Activated CD4-positive, alpha-beta memory T cell treated with anti-CD3 and anti-CD28 coated beads, Interleukin-2, amount 10 ng/mL, durations not matched to agents 7 days and 5 days (primary cell): ENCODE results near the gene CC2D1A. TPM values are rescaled to one million over a fixed set of nuclear protein-coding genes. Genes with fewer than 3 reads are reported as not detected.
"Not testable (repeated sequence)": the region's sequence is repeated elsewhere in the genome, so short reads cannot be mapped to it uniquely, and the experiment has no call there.

Experiments used
- CTCF ChIA-PET: fragments of 350-600 bp; sonication (Branson Sonifier 250); formaldehyde crosslinking; loops from one replicate; lab custom pipeline; 2021; ENCODE audit warnings: antibody characterized with exemption, inconsistent platforms; lab: Charles Lee
- POLR2A ChIA-PET: fragments of 350-600 bp; sonication (Branson Sonifier 250); formaldehyde crosslinking; loops from one replicate; lab custom pipeline; 2021; ENCODE audit warnings: antibody characterized with exemption; lab: Charles Lee
- DNase-seq: peaks from one replicate; pipeline ENCODE4 v3.0.0-alpha.2; 2020
- H3K27ac Mint-ChIP-seq: one replicate; pipeline ENCODE4 v1.8.0; 2021; ENCODE audit warnings: mild to moderate bottlenecking, mixed read lengths
- H3K27me3 Mint-ChIP-seq: one replicate; pipeline ENCODE4 v1.8.0; 2021; ENCODE audit warnings: mixed read lengths
- H3K36me3 Mint-ChIP-seq: one replicate; pipeline ENCODE4 v1.8.0; 2021; ENCODE audit warnings: low read depth, mixed read lengths
- H3K4me1 Mint-ChIP-seq: one replicate; pipeline ENCODE4 v1.8.0; 2021; ENCODE audit warnings: mixed read lengths
- H3K4me3 Mint-ChIP-seq: one replicate; pipeline ENCODE4 v1.8.0; 2021; ENCODE audit warnings: mild to moderate bottlenecking, mixed read lengths
- H3K9me3 Mint-ChIP-seq: one replicate; pipeline ENCODE4 v1.8.0; 2021; ENCODE audit warnings: mixed read lengths
- total RNA-seq, 2 experiments: library from RNA; stranded (reverse); gene quantifications; one replicate each; pipeline ENCODE4 v1.2.3, GENCODE V29; 2021

Gene CC2D1A
- total RNA-seq, 2 experiments from 2014 or later, result 30.6 to 32.7 TPM

DNA sequence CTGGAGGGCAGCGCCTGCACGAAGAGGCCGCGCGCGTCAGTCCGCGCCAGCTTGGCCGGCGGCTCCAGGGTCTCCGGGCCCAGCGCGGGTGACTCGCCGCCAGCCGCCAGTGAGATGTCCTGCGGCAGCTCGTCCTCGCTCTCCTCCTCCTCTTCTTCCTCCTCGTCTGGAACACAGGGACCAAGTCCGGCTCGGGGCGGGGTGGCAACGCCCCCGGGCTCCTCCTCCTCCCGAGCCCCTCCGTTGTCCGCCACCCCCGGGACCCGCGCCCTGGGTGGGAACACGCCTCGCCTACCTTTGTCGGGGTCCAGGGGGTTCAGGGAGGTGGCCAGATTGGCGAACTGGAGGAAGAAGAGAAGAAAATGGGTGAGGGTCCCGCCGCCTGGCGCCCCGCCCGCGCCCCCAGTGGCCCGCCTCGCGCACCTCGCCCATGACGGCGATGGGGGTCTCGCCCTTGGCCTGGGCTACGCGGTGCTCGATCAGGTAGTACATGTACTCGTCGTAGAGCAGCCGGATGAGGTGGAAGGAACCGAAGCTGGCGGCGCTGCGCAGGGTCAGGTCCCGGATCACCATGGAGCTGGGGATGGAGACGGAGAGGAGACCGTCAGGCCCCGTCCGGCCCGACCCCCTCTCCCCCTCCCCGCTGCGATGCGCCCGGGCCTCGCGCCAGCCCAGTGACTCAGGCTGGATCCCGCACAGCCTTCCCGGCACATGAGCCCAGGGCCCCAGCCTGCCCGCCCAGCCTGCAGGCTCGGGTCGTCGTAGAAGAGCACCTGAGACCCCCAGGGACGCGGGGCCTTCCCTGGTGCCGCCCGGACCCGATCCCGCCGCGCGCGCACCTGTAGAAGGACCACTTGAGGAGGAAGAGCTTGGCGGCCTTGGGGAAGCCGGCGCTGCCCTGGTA lies 57.0 kb downstream of the CC2D1A start:
- ChIA-PET POLR2A (interaction anchor here (1.3 to 2.6 kb wide), 2 partner anchors 10 to 85 kb away, joined by 3 to 11 read pairs; partner anchors contain the start of gene DCAF15), CTCF (no interaction called here)
- peaks cover 33% of the 10 kb centered on the region for H3K36me3 Mint-ChIP-seq
- no peak overlapping the region for H3K27ac Mint-ChIP-seq
- H3K4me1 Mint-ChIP-seq, result no peaks in the 10 kb centered on the region
- H3K4me3 Mint-ChIP-seq, result no peak overlapping the region
- no peaks in the 10 kb centered on the region for H3K27me3 Mint-ChIP-seq
- no peak for DNase-seq
- no peaks in the 10 kb centered on the region for H3K9me3 Mint-ChIP-seq

DNA sequence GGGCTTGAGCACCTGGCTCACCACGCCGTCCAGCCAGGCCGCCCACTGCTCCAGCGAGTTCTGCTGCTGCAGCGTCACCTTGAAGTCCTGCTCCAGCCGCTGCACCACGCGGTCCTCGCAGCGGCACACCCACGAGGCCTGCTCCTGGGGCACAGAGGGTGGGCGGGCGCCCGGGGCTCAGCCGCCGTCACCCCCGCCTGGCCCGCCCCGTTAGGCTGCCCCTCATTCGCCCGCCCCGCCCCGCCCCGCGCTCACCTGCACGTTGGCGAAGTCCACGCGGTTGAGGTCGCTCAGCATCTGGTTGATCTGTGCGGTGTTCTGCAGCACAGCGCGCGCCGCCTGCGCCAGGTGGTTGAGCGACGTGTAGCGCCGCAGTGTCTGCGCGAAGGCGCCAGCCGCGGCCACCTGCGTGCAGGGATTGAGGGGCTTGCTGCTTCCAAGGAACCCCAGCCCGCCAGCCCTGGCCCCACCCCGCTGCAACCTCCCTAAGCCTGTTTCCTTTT lies 57.7 kb downstream of the CC2D1A start:
- peaks cover 27% of the 10 kb centered on the region for H3K36me3 Mint-ChIP-seq
- H3K27me3 Mint-ChIP-seq, result no peaks in the 10 kb centered on the region
- no peaks in the 10 kb centered on the region for H3K4me1 Mint-ChIP-seq
- CTCF ChIA-PET, result no interaction called here
- H3K27ac Mint-ChIP-seq, result no peak overlapping the region
- no peak for DNase-seq
- no peak overlapping the region for H3K4me3 Mint-ChIP-seq
- POLR2A ChIA-PET, result interaction anchor here (2.6 kb wide), 1 partner anchor 11 kb away, joined by 11 read pairs; the partner anchor contains the start of gene DCAF15
- no peaks in the 10 kb centered on the region for H3K9me3 Mint-ChIP-seq

DNA sequence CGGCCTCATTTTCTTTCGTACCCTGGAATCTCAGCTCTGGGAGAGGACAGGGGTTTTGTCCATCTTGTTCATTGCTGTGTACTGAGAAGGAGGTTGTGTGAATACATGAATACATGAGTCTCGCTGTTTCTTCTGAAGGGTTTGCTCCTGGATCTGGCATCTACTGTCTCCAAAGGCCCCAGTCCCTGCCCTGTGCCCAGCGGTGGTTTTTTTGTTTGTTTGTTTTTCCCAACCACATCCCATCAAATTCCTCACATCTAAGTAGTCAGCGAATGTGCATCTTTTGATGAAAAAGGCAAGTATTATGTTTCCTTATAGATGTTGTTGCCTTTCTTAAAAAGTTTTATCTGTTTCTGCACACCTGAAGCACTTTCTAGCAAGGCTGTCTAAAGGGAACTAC lies 58.8 kb downstream of the CC2D1A start:
- DNase-seq, result no peak
- peak overlapping the region; percentile 47 for H3K27ac Mint-ChIP-seq
- H3K4me1 Mint-ChIP-seq, result no peaks in the 10 kb centered on the region
- POLR2A ChIA-PET, result no interaction called here
- CTCF ChIA-PET, result no interaction called here
- peaks cover 24% of the 10 kb centered on the region for H3K36me3 Mint-ChIP-seq
- no peaks in the 10 kb centered on the region for H3K9me3 Mint-ChIP-seq
- no peak overlapping the region for H3K4me3 Mint-ChIP-seq
- H3K27me3 Mint-ChIP-seq, result no peaks in the 10 kb centered on the region

DNA sequence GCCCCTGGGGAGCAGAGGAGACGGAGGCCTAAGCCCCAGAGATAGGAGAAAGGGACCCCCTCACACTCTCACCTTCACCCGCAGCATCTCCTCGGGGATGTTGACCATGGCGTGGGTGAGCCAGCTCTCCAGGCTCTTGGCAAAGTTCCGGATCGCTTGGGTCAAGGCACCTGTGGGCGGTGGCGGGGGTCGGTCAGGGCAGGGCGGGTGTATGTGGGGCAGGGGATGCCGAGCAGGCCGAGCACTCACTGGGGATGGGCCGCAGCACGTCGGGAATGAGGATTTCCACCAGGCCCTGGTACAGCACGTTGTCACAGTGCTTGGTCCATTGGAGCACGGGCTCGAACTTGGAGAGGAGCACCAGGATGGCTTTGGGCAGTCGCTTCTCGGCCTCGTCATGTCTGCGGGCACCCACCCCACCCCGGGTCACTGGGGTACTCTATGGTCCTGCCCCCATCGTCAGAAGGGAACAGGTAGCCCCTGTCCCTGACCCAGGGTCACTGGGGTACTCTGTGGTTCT lies 59.4 kb downstream of the CC2D1A start:
- Mint-ChIP-seq H3K4me1 (no peaks in the 10 kb centered on the region), H3K27ac (no peak overlapping the region), H3K27me3 (no peaks in the 10 kb centered on the region), H3K4me3 (no peak overlapping the region), H3K36me3 (peaks cover 23% of the 10 kb centered on the region), H3K9me3 (no peaks in the 10 kb centered on the region)
- CTCF ChIA-PET, result no interaction called here
- DNase-seq, result no peak
- POLR2A ChIA-PET, result no interaction called here

DNA sequence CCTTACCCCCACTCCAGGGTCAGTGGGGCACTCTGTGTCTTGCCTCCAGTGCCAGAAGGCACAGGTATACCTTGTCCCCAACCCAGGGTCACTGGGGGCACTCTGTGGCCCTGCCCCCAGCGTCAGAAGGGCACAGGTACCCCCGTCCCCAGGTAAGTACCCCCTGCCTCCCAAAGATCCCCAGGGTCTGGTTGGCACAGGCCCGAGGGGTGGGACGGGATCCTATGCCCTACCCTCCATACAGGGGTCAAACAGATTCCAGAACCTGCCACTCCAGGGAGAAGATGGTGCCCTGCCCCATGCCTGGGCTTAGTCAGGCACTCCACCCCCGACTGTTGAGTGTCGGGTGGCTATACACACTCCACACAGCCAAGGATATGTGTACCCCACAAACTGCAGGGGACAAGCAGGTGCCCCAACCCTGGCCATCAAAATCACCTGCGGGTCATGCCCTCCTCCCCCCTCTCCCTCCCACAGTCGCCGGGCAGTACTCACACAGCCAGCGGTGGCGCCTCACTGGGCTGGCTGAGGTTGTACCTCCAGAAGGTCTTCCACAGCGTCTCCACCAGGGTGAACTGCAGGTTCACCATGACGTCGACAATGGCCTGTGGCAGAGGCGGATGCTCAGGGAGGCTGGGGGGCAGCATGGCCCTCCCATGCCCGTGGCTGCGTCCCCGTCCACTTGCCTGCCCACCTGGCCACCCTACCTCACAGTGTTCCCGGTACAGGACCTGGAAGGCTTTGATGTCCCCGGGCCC lies 60.1 kb downstream of the CC2D1A start:
- ChIA-PET POLR2A (no interaction called here), CTCF (no interaction called here)
- no peak overlapping the region for H3K27ac Mint-ChIP-seq

DNA sequence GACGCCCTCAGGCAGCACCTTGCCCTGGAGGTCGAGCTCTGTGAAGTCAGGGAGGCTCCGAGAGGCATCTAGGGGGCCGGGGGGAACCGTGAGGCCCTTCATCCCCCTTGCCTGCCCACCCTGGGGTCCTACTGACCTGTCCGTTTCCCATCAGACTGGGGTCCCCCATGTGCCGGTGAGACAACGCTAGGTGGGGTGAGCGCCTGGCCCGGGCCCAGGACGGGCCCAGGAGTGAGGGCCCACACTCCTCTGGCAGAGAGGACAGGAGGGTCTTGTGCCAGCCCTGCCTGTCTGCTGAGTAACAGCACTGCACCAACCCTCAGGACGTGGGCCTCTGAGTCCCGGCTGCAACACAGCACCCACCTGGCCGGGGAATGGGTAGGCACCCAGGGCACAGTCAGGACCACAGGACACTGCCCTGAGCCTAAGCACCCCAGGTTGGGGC lies 60.7 kb downstream of the CC2D1A start:
- H3K27ac Mint-ChIP-seq, result no peak overlapping the region
- H3K36me3 Mint-ChIP-seq, result peaks cover 13% of the 10 kb centered on the region
- no peaks in the 10 kb centered on the region for H3K27me3 Mint-ChIP-seq
- no peaks in the 10 kb centered on the region for H3K9me3 Mint-ChIP-seq
- ChIA-PET CTCF (no interaction called here), POLR2A (no interaction called here)
- H3K4me1 Mint-ChIP-seq, result no peaks in the 10 kb centered on the region
- DNase-seq, result no peak
- no peak overlapping the region for H3K4me3 Mint-ChIP-seq

More for the DNA sequence above, 60.1 kb downstream of the CC2D1A start:
- Mint-ChIP-seq H3K36me3 (peaks cover 18% of the 10 kb centered on the region), H3K4me3 (no peak overlapping the region), H3K9me3 (no peaks in the 10 kb centered on the region), H3K4me1 (no peaks in the 10 kb centered on the region), H3K27me3 (no peaks in the 10 kb centered on the region)
- no peak for DNase-seq

DNA sequence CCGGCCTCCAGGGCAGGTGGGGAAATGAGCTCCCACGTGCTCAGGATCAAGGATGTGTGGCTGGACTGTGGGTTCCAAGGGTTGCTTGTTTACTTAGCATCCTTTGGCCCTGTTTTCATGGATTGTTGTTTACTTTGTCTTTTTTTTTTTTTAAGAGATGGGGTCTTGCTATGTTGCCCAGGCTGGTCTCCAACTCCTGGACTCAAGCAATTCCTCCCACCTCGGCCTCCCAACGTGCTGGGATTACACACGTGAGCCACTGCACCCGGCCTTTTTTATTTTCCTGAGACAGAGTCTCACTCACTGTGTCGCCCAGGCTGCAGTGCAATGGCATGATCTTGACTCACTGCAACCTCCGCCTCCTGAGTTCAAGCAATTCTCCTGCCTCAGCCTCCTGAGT lies 61.2 kb downstream of the CC2D1A start:
- H3K4me1 Mint-ChIP-seq, H3K27me3 Mint-ChIP-seq, DNase-seq, CTCF ChIA-PET, POLR2A ChIA-PET, H3K27ac Mint-ChIP-seq, H3K9me3 Mint-ChIP-seq, H3K4me3 Mint-ChIP-seq: not testable (repeated sequence)
- peaks cover 12% of the 10 kb centered on the region for H3K36me3 Mint-ChIP-seq

DNA sequence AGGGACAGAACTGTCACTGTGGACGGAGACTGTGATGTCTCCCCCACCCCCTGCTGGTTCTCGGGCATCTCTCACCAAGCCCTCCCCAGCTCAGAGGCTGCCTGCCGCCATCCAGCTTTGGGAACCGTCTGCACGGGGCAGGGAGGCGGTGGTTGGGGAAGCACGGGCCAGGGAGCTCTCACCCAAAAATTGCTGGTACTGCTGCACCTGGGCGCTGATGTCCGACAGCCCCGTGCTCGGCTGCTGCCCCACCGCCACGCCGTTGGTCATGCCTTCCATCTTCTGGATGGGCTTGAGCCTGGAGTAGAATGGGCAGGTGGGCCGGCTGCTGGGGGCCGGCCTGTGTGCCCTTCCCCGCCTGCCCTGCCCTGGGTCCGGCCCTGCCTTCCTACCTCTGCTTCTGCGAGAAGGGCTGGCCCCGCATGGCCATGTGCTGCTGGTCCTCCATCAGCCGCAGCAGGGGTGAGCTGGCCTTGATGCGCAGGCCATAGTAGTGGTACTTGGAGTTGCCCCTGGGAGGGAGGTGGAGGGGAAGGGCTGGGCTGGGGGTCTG lies 62.5 kb downstream of the CC2D1A start:
- Mint-ChIP-seq H3K36me3 (peaks cover 12% of the 10 kb centered on the region), H3K9me3 (no peaks in the 10 kb centered on the region), H3K4me3 (no peak overlapping the region), H3K27me3 (no peaks in the 10 kb centered on the region), H3K4me1 (no peaks in the 10 kb centered on the region), H3K27ac (no peak overlapping the region)
- no peak for DNase-seq
- ChIA-PET POLR2A (no interaction called here), CTCF (no interaction called here)

DNA sequence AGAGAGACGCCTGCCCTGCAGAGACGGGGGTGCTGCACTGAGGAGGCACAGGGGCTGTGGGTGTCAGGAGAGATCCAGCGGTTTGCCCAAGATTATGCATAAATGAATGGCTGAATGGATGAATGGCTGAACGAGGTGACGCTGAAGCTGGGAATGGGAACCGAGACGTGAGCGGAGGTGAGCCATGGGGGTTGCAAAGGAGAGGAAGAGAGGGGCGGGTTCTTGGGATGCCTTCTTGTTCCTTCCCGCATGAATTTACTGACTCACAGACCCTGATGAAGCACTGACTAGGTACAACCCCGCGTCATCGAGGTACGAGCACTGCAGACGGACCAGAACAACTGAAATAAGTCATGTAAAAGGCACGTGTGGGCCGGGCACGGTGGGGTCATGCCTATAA lies 63.0 kb downstream of the CC2D1A start:
- ChIA-PET CTCF (no interaction called here), POLR2A (no interaction called here)
- Mint-ChIP-seq H3K4me3 (no peak overlapping the region), H3K36me3 (peaks cover 14% of the 10 kb centered on the region), H3K27me3 (no peaks in the 10 kb centered on the region), H3K27ac (no peak overlapping the region), H3K4me1 (peaks cover 1% of the 10 kb centered on the region), H3K9me3 (no peaks in the 10 kb centered on the region)
- DNase-seq, result no peak

DNA sequence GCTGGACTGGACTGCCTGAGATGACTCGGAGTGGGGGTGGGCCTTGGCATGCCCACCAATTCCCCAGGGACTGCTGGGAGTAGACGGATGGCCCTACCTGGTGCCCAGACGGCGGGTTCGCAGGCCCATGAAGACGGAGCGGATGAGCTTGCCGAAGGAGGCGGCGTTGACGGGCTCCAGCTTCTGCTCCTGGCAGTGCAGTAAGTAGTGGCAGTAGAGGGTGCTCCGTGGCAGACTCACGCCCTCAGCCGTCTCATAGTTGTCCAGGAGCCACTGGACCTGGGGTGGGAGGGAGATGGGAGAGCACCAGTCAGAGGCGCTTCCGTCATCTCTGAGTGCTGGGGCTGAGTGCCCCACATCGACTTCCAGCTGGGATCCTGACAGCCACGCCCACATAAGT lies 63.9 kb downstream of the CC2D1A start:
- H3K4me3 Mint-ChIP-seq, result no peak overlapping the region
- CTCF ChIA-PET, result interaction anchor here (0.6 kb wide), 1 partner anchor 1273 kb away, joined by 4 read pairs; no protein-coding TSS in a partner anchor

DNA sequence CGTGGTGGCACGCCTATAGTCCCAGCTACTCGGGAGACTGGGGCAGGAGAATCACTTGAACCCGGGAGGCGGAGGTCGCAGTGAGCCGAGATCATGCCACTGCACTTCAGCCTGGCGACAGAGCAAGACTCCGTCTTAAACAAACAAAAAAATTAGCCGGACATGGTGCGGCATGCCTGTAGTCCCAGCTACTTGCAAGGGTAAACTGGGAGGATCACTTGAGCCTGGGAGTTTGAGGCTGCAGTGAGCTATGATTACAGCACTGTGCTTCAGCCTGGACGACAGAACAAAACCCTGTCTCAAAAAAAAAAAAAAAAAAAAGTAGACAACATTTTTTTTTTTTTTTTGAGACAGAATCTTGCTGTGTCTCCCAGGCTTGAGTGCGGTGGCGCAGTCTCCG lies 65.9 kb downstream of the CC2D1A start:
- H3K9me3 Mint-ChIP-seq, DNase-seq, H3K27me3 Mint-ChIP-seq, CTCF ChIA-PET, H3K27ac Mint-ChIP-seq, H3K4me1 Mint-ChIP-seq, H3K4me3 Mint-ChIP-seq: not testable (repeated sequence)
- peaks cover 13% of the 10 kb centered on the region for H3K36me3 Mint-ChIP-seq
- POLR2A ChIA-PET, result interaction anchor here (1.2 kb wide), 1 partner anchor 103 kb away, joined by 3 read pairs; no protein-coding TSS in a partner anchor

More for the DNA sequence above, 63.9 kb downstream of the CC2D1A start:
- Mint-ChIP-seq H3K36me3 (peaks cover 16% of the 10 kb centered on the region), H3K27me3 (no peaks in the 10 kb centered on the region), H3K9me3 (no peaks in the 10 kb centered on the region), H3K27ac (no peak overlapping the region), H3K4me1 (peaks cover 6% of the 10 kb centered on the region)
- POLR2A ChIA-PET, result interaction anchor here (0.7 to 1.2 kb wide), 3 partner anchors 9 to 85 kb away, joined by 3 read pairs; no protein-coding TSS in a partner anchor
- DNase-seq, result no peak

DNA sequence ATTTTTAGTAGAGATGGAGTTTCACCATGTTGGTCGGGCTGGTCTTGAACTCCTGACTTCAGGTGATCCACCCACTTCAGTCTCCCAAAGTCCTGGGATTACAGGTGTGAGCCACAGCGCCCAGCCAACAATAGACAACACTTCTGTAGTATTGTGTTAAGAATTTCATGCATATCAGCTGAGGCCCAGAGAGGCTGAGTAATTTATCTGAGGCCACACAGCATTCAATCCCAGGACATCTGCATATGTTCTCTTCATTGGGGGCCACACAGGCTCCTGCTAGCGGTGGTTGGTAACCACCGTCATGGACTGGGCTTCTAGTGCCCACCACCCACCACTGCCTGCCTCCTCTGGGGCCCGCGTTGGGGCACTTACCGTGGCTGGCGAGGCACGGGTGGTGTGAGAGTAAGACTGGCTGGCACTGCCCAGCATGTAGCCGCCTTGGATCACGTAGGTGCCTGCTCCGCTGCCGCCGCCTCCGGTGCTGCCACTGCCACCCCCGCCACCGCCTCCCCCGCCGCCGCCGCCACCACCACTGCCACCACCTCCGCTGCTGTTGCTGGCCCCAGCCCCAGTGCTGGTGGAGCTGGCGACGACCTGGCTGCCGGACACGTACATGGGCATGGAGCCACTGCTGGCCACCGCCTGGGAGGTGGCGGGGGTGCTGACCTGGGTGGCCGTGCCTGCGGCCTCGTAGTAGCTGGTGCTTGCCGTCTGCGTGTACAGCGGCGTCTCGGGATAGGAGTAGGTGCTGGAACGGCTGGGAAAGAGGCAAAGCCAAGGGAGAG lies 66.6 kb downstream of the CC2D1A start:
- peaks cover 13% of the 10 kb centered on the region for H3K36me3 Mint-ChIP-seq
- POLR2A ChIA-PET, result interaction anchor here (1.3 kb wide), 1 partner anchor 21 kb away, joined by 3 read pairs; the partner anchor contains the start of gene DCAF15
- CTCF ChIA-PET, result no interaction called here
- H3K27me3 Mint-ChIP-seq, result no peaks in the 10 kb centered on the region
- no peak for DNase-seq
- H3K27ac Mint-ChIP-seq, result no peak overlapping the region
- no peaks in the 10 kb centered on the region for H3K9me3 Mint-ChIP-seq
- H3K4me3 Mint-ChIP-seq, result no peak overlapping the region
- peaks cover 6% of the 10 kb centered on the region for H3K4me1 Mint-ChIP-seq
